HG02938 (cell line): ENCODE data around the gene HHLA2.
A peak's percentile ranks its signal among the peaks of the same experiment; 100 is the strongest.
"Not testable (repeated sequence)": the region's sequence is repeated elsewhere in the genome, so short reads cannot be mapped to it uniquely, and the experiment has no call there.

ENCODE experiments used
- ATAC-seq: cut with Tn5 transposase; IDR thresholded peaks from one replicate; pipeline ENCODE4 v1.9.1; 2021; ENCODE audit warnings: mild to moderate bottlenecking, moderate library complexity; ENCODE audit not compliant: unreplicated experiment

HHLA2 gene

GRCh38 chr3:108341911-108342310 is 45.6 kb downstream of the HHLA2 start:
- no peak for ATAC-seq

GRCh38 chr3:108342837-108343486 is 46.6 kb downstream of the HHLA2 start:
- ATAC-seq = peak; percentile 81

GRCh38 chr3:108343491-108343890 is 47.1 kb downstream of the HHLA2 start:
- no peak for ATAC-seq

GRCh38 chr3:108345492-108346205 is 49.3 kb downstream of the HHLA2 start:
- no peak for ATAC-seq

- no peak for ATAC-seq
Measured at GRCh38 chr3:108346301-108347227, 50.2 kb downstream of the HHLA2 start.

GRCh38 chr3:108352176-108352575 is 55.8 kb downstream of the HHLA2 start:
- ATAC-seq = no peak

GRCh38 chr3:108354562-108354961 is 58.2 kb downstream of the HHLA2 start:
- no peak for ATAC-seq

- no peak for ATAC-seq
Measured at GRCh38 chr3:108357042-108357441, 60.7 kb downstream of the HHLA2 start.

GRCh38 chr3:108359011-108359410 is 62.7 kb downstream of the HHLA2 start:
- no peak for ATAC-seq

- no peak for ATAC-seq
Measured at GRCh38 chr3:108376026-108376425, 79.7 kb downstream of the HHLA2 start.

- ATAC-seq = no peak
Measured at GRCh38 chr3:108377384-108377783, 81.0 kb downstream of the HHLA2 start.

GRCh38 chr3:108378153-108378951 is 82.0 kb downstream of the HHLA2 start:
- ATAC-seq = no peak

- not testable (repeated sequence) for ATAC-seq
Measured at GRCh38 chr3:108378952-108379342, 82.6 kb downstream of the HHLA2 start.

GRCh38 chr3:108380128-108380795 is 83.9 kb downstream of the HHLA2 start:
- no peak for ATAC-seq

GRCh38 chr3:108381529-108382140 is 85.3 kb downstream of the HHLA2 start:
- ATAC-seq = no peak

- ATAC-seq = no peak
Measured at GRCh38 chr3:108383306-108383705, 87.0 kb downstream of the HHLA2 start.

- ATAC-seq = no peak
Measured at GRCh38 chr3:108387063-108387462, 90.7 kb downstream of the HHLA2 start.

- ATAC-seq = peak; percentile 71
Measured at GRCh38 chr3:108388136-108389132, 92.1 kb downstream of the HHLA2 start.
